Epithelial cell of prostate (primary cell): ENCODE results near the gene CARD18.

ENCODE experiments used
- DNase-seq: peaks from one replicate; pipeline ENCODE4 v3.0.0-alpha.2; 2011; ENCODE audit warnings: low read depth, low spot score
- H3K27ac ChIP-seq: fragments of 450-650 bp; 2 replicates; pipeline ENCODE4 v1.5.1; 2017; ENCODE audit warnings: mild to moderate bottlenecking

The CARD18 gene

DNA sequence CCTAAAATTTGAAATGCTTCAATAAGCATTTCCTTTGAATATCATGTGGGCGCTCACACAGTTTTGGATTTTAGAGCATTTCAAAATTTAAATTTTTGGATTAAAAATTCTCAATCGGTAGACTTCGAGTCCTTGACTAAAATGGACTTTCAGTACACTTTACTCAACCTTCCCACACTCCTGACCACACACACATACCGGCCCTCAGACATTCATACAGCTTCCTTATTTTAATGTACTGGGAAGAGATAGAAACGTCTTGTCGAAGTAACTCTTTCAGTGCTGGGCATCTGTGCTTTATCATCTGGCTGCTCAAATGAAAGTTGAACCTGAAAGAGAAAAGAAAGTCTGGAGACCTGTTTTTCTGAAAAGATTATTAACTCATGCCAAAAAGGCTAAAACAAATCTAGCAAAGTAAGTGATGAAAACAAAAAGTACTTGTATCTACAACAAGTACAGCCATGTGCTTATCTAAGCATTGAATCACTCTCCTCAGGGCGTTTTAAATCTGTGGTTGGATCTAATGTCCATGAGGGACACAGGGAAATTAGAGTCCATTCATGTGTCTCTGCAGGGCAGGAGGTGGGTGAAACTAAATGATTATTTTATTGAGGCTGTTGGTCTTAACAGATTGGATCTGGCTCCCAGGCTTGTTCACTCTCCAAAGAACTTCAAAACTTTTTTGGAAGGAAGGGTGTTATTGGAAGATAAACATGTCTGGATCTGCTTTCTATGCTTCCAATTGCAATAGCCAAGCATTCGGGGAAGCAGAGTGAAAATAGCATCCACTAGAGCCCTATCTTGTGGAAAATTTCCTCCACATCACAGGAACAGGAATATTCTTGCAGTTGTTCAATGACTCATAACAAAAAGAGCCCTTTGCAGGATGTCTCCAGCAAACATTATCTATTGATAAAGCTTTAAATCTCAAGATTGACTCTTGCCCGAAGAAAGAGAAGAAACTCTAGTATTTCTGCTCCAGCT is 47.0 kb downstream of the CARD18 start:
- peak; percentile 16 for DNase-seq
- H3K27ac ChIP-seq, result peak overlapping the region; percentile 32
